Measurements from ENCODE around the gene PCDHGA1.
A peak's percentile ranks its signal among the peaks of the same experiment; 100 is the strongest.

PCDHGA1 gene

GRCh38 chr5:141491323-141492167, 161.2 kb downstream of the PCDHGA1 start:
- peak; percentile 66 for DNase-seq

- DNase-seq: peak; percentile 69
These were observed 162.0 kb downstream of the PCDHGA1 start for GRCh38 chr5:141492168-141492885.

- DNase-seq: no peak
These were observed 163.4 kb downstream of the PCDHGA1 start for GRCh38 chr5:141493500-141494422.

- DNase-seq: peak; percentile 56
These were observed 164.6 kb downstream of the PCDHGA1 start for GRCh38 chr5:141494761-141495452.

GRCh38 chr5:141495453-141495811, 165.1 kb downstream of the PCDHGA1 start:
- DNase-seq: no peak

GRCh38 chr5:141496038-141496437, 165.7 kb downstream of the PCDHGA1 start:
- DNase-seq: no peak

GRCh38 chr5:141501761-141502160, 171.4 kb downstream of the PCDHGA1 start:
- DNase-seq: no peak

- no peak for DNase-seq
These were observed 173.4 kb downstream of the PCDHGA1 start for GRCh38 chr5:141503681-141504080.

- no peak for DNase-seq
These were observed 173.9 kb downstream of the PCDHGA1 start for GRCh38 chr5:141504216-141504615.

- DNase-seq: no peak
These were observed 176.3 kb downstream of the PCDHGA1 start for GRCh38 chr5:141506381-141507155.

- peak; percentile 67 for DNase-seq
These were observed 177.2 kb downstream of the PCDHGA1 start for GRCh38 chr5:141507387-141508091.

GRCh38 chr5:141508440-141508797, 178.1 kb downstream of the PCDHGA1 start:
- DNase-seq: peak; percentile 75

GRCh38 chr5:141508798-141509611, 178.7 kb downstream of the PCDHGA1 start:
- DNase-seq: peak; percentile 70

GRCh38 chr5:141510160-141510559, 179.8 kb downstream of the PCDHGA1 start:
- no peak for DNase-seq

GRCh38 chr5:141510850-141511601, 180.7 kb downstream of the PCDHGA1 start:
- DNase-seq: no peak

- no peak for DNase-seq
These were observed 181.5 kb downstream of the PCDHGA1 start for GRCh38 chr5:141511771-141512325.

GRCh38 chr5:141512390-141512910, 182.1 kb downstream of the PCDHGA1 start:
- DNase-seq: peak; percentile 80

All from right kidney (tissue), 1 donor.